ENCODE data around the gene CLIC4. TPM values are rescaled to one million over a fixed set of nuclear protein-coding genes. Genes with fewer than 3 reads are reported as not detected.

The CLIC4 gene
- total RNA-seq, 1 donor from 2014 or later, result 121 TPM

GRCh38 chr1:24892188-24893153 lies 147.2 kb downstream of the CLIC4 start:
- H3K4me3 Mint-ChIP-seq (ENCODE audit: unreplicated experiment), result no peak overlapping the region
- peaks cover 4% of the 10 kb centered on the region for H3K27me3 Mint-ChIP-seq (ENCODE audit: unreplicated experiment)
- H3K36me3 Mint-ChIP-seq (ENCODE audit: unreplicated experiment), result peaks cover 21% of the 10 kb centered on the region
- no peaks in the 10 kb centered on the region for H3K4me1 Mint-ChIP-seq (ENCODE audit: low read depth, unreplicated experiment)
- DNase-seq, result no peak
- no peak for TF ChIP-seq CTCF (IDR thresholded peaks at IDR 0.05; ENCODE audit: partially characterized antibody, unreplicated experiment)
- H3K9me3 Mint-ChIP-seq (ENCODE audit: unreplicated experiment), result peaks cover 7% of the 10 kb centered on the region
- no peak overlapping the region for H3K27ac Mint-ChIP-seq (ENCODE audit: unreplicated experiment)

GRCh38 chr1:24893431-24893830 lies 148.2 kb downstream of the CLIC4 start:
- peaks cover 21% of the 10 kb centered on the region for H3K36me3 Mint-ChIP-seq (ENCODE audit: unreplicated experiment)
- no peaks in the 10 kb centered on the region for H3K4me1 Mint-ChIP-seq (ENCODE audit: low read depth, unreplicated experiment)
- peaks cover 2% of the 10 kb centered on the region for H3K27me3 Mint-ChIP-seq (ENCODE audit: unreplicated experiment)
- H3K4me3 Mint-ChIP-seq (ENCODE audit: unreplicated experiment), result no peak overlapping the region
- peaks cover 7% of the 10 kb centered on the region for H3K9me3 Mint-ChIP-seq (ENCODE audit: unreplicated experiment)
- no peak for TF ChIP-seq CTCF (IDR thresholded peaks at IDR 0.05; ENCODE audit: partially characterized antibody, unreplicated experiment)
- no peak for DNase-seq
- no peak overlapping the region for H3K27ac Mint-ChIP-seq (ENCODE audit: unreplicated experiment)

Other genes with a start within 250 kb of the CLIC4 start
- 21.8 TPM for gene RCAN3, start 242.6 kb upstream of the CLIC4 start, total RNA-seq (ENCODE audit: unreplicated experiment)
- not detected for gene NCMAP, start 189.4 kb upstream of the CLIC4 start, total RNA-seq (ENCODE audit: unreplicated experiment)
- gene SRRM1, start 102.1 kb upstream of the CLIC4 start, total RNA-seq (ENCODE audit: unreplicated experiment), result 113 TPM
- gene RUNX3, start 184.8 kb downstream of the CLIC4 start, total RNA-seq (ENCODE audit: unreplicated experiment), result 0.15 TPM

Data from glutamatergic neuron (in vitro differentiated cells).